GM12878 (cell line): ENCODE data around the gene SLC15A4. TPM values are rescaled to one million over a fixed set of nuclear protein-coding genes. Genes with fewer than 3 reads are reported as not detected.

Source experiments
- ASH2L ChIP-seq: fragments of 300-600, 200-600 bp; sonication (generic); IDR thresholded peaks from 2 replicates; pipeline ENCODE4 v1.6.1; 2017; ENCODE audit warnings: low read depth, mild to moderate bottlenecking, borderline replicate concordance
- BCLAF1 ChIP-seq: fragments of 450-650 bp; IDR thresholded peaks from 2 replicates; pipeline ENCODE4 v1.6.1; 2017; ENCODE audit warnings: antibody characterized with exemption, mild to moderate bottlenecking, moderate library complexity
- BHLHE40 ChIP-seq, 2 experiments: fragments of 450-650 bp in 1 of 2; IDR thresholded peaks; 2 replicates each; pipeline ENCODE4 v1.6.1; 2011 to 2017; ENCODE audit warnings: low read depth in 2 of 2, borderline replicate concordance in 1 of 2, improper control_type of control experiment in 1 of 2, low read length in 1 of 2, mild to moderate bottlenecking in 1 of 2
- BMI1 ChIP-seq: fragments of 450-650 bp; IDR thresholded peaks from 2 replicates; pipeline ENCODE4 v1.6.1; 2016; ENCODE audit warnings: mild to moderate bottlenecking, moderate library complexity, borderline replicate concordance
- BRCA1 ChIP-seq: IDR thresholded peaks from 2 replicates; pipeline ENCODE4 v1.6.1; 2011; ENCODE audit warnings: low read depth, low read length, improper control_type of control experiment
- CREB1 ChIP-seq: IDR thresholded peaks from 2 replicates; pipeline ENCODE4 v1.6.1; 2012; ENCODE audit warnings: low read depth, mild to moderate bottlenecking, inconsistent platforms
- EZH2 ChIP-seq: IDR thresholded peaks from 2 replicates; pipeline ENCODE4 v1.6.1; 2012; ENCODE audit warnings: low read depth, mild to moderate bottlenecking, control low read depth, inconsistent platforms, low read length, borderline replicate concordance; ENCODE audit not compliant: control insufficient read depth
- HSF1 ChIP-seq: fragments of 150-350 bp; IDR thresholded peaks from 2 replicates; pipeline ENCODE4 v1.6.1; 2014; ENCODE audit warnings: mild to moderate bottlenecking, low read depth, low read length
- IRF5 ChIP-seq: fragments of 450-650 bp; IDR thresholded peaks from 2 replicates; pipeline ENCODE4 v1.6.1; 2017; ENCODE audit warnings: borderline replicate concordance
- JUNB ChIP-seq: IDR thresholded peaks from 2 replicates; pipeline ENCODE4 v1.6.1; 2016; ENCODE audit warnings: antibody characterized with exemption, mild to moderate bottlenecking
- KLF5 ChIP-seq: fragments of 450-650 bp; IDR thresholded peaks from 2 replicates; pipeline ENCODE4 v1.6.1; 2014; ENCODE audit warnings: mild to moderate bottlenecking; ENCODE audit not compliant: partially characterized antibody
- NFIC ChIP-seq: IDR thresholded peaks from 2 replicates; pipeline ENCODE4 v1.6.1; 2012; ENCODE audit warnings: low read depth, mild to moderate bottlenecking, inconsistent platforms, low read length, moderate library complexity
- PAX5 ChIP-seq: IDR thresholded peaks from 2 replicates; pipeline ENCODE4 v1.6.1; 2011; ENCODE audit warnings: low read depth, low read length, borderline replicate concordance
- RB1 ChIP-seq: fragments of 450-650 bp; formaldehyde crosslinking; IDR thresholded peaks from 2 replicates; pipeline ENCODE4 v1.6.1; 2017; ENCODE audit warnings: mild to moderate bottlenecking, borderline replicate concordance
- RUNX3 ChIP-seq: IDR thresholded peaks from 2 replicates; pipeline ENCODE4 v1.6.1; 2012; ENCODE audit warnings: low read length, inconsistent platforms
- SMC3 ChIP-seq: IDR thresholded peaks from 2 replicates; pipeline ENCODE4 v1.6.1; 2011; ENCODE audit warnings: low read length, improper control_type of control experiment, borderline replicate concordance
- TCF12 ChIP-seq: IDR thresholded peaks from 2 replicates; pipeline ENCODE4 v1.6.1; 2011; ENCODE audit warnings: low read depth, mild to moderate bottlenecking, low read length
- polyA plus RNA-seq, 11 experiments: library from polyadenylated mRNA; depleted of rRNA in 4 of 11; unstranded in 6 of 11; stranded (reverse) in 5 of 11; fragments of >200 nt; fragmentation: Nextera tagmentation in 4 of 11; fragmentation: Illumina TruSeq in 1 of 11; extraction: Ambion mirVana in 4 of 11; extraction: Trizol in 1 of 11; gene quantifications; 1 replicate in 1 of 11; 2 replicates in 10 of 11; pipeline versions ENCODE4 v1.2.1 to v1.2.3, GENCODE V29; 2011 to 2016; ENCODE audit warnings: inconsistent platforms in 2 of 11, missing spikeins in 2 of 11, low read depth in 1 of 11
- total RNA-seq, 4 experiments: library from RNA; depleted of rRNA in 3 of 4; stranded (reverse); fragments of >200 nt in 3 of 4; fragmentation: Illumina TruSeq in 1 of 4; extraction: Trizol in 1 of 4; gene quantifications; 2 replicates each; pipeline versions ENCODE4 v1.2.1 to v1.2.3, GENCODE V29; 2013 to 2021
- TF ChIP-seq, protein P1 (sequence below): IDR thresholded peaks from 2 replicates; pipeline ENCODE4 v1.6.1; 2012; ENCODE audit warnings: low read depth, low read length, improper control_type of control experiment
- TF ChIP-seq, protein P2 (sequence below): IDR thresholded peaks from 2 replicates; pipeline ENCODE4 v1.6.1; 2011; ENCODE audit warnings: mild to moderate bottlenecking, low read depth, low read length, moderate library complexity; ENCODE audit not compliant: insufficient replicate concordance
- TF ChIP-seq, protein P3 (sequence below): fragments of 450-650 bp; IDR thresholded peaks from 2 replicates; pipeline ENCODE4 v1.6.1; 2016; ENCODE audit warnings: mild to moderate bottlenecking

Gene SLC15A4
- total and polyA plus RNA-seq, 10 of the 15 experiments (the other 5 are each of a cell fraction or from before 2014, with no cell fraction given): 12.7 to 257 (median 36.6) TPM

DNA sequence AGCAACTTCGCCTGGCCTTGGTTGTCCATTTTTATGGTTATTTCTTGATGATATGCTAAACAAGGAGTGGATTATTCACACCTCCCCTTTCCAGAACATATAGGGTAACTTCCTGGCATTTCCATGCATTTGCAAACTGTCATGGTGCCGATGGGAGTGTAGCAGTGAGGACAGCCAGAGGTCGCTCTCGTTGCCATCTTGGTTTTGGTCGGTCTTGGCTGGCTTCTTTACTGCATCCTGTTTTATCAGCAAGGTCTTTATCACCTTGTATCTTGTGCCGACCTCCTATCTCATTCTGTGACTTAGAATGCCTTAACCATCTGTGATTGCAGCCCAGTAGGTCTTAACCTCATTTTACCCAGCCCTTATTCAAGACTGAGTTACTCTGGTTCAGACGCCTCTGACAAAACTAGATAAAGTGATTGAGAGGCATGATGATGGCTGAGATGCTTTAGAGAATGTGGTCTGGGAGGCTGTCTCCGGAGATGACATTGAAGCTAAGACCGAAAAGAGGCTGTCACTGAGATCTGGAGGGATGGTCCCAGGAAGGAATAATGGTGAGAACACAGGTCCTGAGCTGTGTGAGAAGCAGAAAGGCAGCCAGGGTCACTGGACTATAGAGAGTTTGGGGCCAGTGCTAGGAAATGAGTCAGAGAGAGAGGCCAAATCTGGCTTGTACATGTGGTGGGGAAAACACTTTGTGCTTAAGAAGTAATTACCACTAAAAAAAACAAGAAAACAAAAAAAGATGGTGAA is 32.5 kb upstream of the SLC15A4 start (continued):
- TF ChIP-seq IRF5 (no peak), HSF1 (no peak), ASH2L (no peak), NFIC (peak; percentile 58), BCLAF1 (no peak), JUNB (no peak), RUNX3 (peak; percentile 76), SMC3 (no peak), BRCA1 (no peak), BHLHE40 (IDR thresholded peaks at IDR 0.05; ENCODE audit: borderline replicate concordance in 1 of 2, low read depth in 2 of 2, low read length in 1 of 2) (0 out of 4 replicates have a peak, but pooled peaks of 1 of the 2 experiments have one; percentile 15), PAX5 (0 out of 2 replicates have a peak, but pooled peaks have one; percentile 11), BMI1 (no peak), TCF12 (no peak), KLF5 (no peak), RB1 (no peak), CREB1 (no peak), EZH2 (no peak)
- TF ChIP-seq, protein P1, sequence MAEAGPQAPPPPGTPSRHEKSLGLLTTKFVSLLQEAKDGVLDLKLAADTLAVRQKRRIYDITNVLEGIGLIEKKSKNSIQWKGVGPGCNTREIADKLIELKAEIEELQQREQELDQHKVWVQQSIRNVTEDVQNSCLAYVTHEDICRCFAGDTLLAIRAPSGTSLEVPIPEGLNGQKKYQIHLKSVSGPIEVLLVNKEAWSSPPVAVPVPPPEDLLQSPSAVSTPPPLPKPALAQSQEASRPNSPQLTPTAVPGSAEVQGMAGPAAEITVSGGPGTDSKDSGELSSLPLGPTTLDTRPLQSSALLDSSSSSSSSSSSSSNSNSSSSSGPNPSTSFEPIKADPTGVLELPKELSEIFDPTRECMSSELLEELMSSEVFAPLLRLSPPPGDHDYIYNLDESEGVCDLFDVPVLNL: no peak
- TF ChIP-seq, protein P2, sequence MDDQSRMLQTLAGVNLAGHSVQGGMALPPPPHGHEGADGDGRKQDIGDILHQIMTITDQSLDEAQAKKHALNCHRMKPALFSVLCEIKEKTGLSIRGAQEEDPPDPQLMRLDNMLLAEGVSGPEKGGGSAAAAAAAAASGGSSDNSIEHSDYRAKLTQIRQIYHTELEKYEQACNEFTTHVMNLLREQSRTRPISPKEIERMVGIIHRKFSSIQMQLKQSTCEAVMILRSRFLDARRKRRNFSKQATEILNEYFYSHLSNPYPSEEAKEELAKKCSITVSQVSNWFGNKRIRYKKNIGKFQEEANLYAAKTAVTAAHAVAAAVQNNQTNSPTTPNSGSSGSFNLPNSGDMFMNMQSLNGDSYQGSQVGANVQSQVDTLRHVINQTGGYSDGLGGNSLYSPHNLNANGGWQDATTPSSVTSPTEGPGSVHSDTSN: no peak
- TF ChIP-seq, protein P3, sequence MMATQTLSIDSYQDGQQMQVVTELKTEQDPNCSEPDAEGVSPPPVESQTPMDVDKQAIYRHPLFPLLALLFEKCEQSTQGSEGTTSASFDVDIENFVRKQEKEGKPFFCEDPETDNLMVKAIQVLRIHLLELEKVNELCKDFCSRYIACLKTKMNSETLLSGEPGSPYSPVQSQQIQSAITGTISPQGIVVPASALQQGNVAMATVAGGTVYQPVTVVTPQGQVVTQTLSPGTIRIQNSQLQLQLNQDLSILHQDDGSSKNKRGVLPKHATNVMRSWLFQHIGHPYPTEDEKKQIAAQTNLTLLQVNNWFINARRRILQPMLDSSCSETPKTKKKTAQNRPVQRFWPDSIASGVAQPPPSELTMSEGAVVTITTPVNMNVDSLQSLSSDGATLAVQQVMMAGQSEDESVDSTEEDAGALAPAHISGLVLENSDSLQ: peak; percentile 39; the same call in 1 of the 2 replicates
